ENCODE results near the gene PCDH8. TPM values are rescaled to one million over a fixed set of nuclear protein-coding genes. Genes with fewer than 3 reads are reported as not detected.

Gene PCDH8
- total and polyA plus RNA-seq, 2 experiments from 2014 or later, result 0.36 to 1.7 TPM

DNA sequence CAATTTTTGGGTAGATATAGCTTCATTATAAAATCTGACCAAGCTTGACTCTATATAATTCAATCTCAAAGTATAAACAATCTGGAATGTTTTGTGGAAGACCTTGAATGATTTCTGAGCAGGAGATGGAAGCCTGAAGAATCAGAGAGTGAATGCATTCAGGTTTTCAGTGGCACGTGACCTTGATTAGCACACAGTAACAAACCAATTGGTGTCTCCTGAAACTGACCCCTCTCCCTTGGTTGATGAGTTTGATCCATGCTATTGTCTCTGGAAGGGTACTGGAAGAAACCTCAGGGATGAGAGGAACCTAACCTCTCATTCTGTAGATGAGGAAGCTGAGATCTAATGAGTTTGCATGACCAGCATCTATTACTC, 39.6 kb downstream of the PCDH8 start:
- Histone ChIP-seq H2AFZ (no peak overlapping the region), H3K36me3 (ENCODE audit: insufficient read depth) (no peaks in the 10 kb centered on the region), H3K4me1 (ENCODE audit: insufficient read depth) (no peaks in the 10 kb centered on the region), H3K4me2 (no peak overlapping the region), H3K27ac (ENCODE audit: low read depth) (no peak overlapping the region), H3K79me2 (replicated peaks; ENCODE audit: insufficient read depth) (no peaks in the 10 kb centered on the region), H3F3A (replicated peaks; ENCODE audit: low read depth) (no peaks in the 10 kb centered on the region), H3K4me3 (no peak overlapping the region), H4K20me1 (replicated peaks; ENCODE audit: insufficient read depth) (no peaks in the 10 kb centered on the region), H3K27me3 (ENCODE audit: insufficient read depth) (no peaks in the 10 kb centered on the region), H3K9me2 (ENCODE audit: insufficient read depth) (0 out of 2 replicates have a peak, but pooled peaks cover 4% of the 10 kb centered on the region)
- Mint-ChIP-seq H3K4me1 (peaks cover 13% of the 10 kb centered on the region), H3K9me3 (peaks cover under 1% of the 10 kb centered on the region; the same call in 1 of the 3 replicates), H3K27ac (no peak overlapping the region), H3K36me3 (ENCODE audit: low read depth) (peaks cover 1% of the 10 kb centered on the region; the same call in 1 of the 3 replicates), H3K27me3 (ENCODE audit: insufficient read depth, low read depth, poor library complexity) (peaks cover 4% of the 10 kb centered on the region), H3K4me3 (no peak overlapping the region)
- DNase-seq (ENCODE audit: low spot score), result no peak
- TF ChIP-seq POLR2AphosphoS5 (IDR thresholded peaks at IDR 0.05; ENCODE audit: low read depth), result no peak
- no peak for TF ChIP-seq ZNF331 (CRISPR knock-in tag; IDR thresholded peaks at IDR 0.05; ENCODE audit: low read depth)
- no peak for TF ChIP-seq NANOG (IDR thresholded peaks at IDR 0.05; ENCODE audit: borderline replicate concordance)
- no peak for TF ChIP-seq EZH2 (IDR thresholded peaks at IDR 0.05; ENCODE audit: low read depth, unreplicated experiment)
- TF ChIP-seq, protein P1, sequence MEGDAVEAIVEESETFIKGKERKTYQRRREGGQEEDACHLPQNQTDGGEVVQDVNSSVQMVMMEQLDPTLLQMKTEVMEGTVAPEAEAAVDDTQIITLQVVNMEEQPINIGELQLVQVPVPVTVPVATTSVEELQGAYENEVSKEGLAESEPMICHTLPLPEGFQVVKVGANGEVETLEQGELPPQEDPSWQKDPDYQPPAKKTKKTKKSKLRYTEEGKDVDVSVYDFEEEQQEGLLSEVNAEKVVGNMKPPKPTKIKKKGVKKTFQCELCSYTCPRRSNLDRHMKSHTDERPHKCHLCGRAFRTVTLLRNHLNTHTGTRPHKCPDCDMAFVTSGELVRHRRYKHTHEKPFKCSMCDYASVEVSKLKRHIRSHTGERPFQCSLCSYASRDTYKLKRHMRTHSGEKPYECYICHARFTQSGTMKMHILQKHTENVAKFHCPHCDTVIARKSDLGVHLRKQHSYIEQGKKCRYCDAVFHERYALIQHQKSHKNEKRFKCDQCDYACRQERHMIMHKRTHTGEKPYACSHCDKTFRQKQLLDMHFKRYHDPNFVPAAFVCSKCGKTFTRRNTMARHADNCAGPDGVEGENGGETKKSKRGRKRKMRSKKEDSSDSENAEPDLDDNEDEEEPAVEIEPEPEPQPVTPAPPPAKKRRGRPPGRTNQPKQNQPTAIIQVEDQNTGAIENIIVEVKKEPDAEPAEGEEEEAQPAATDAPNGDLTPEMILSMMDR (conservative IDR thresholded peaks at IDR 0.05; ENCODE audit: low read depth in 2 of 2), result no peak
- TF ChIP-seq REST (IDR thresholded peaks at IDR 0.05; ENCODE audit: unreplicated experiment), result no peak
- no peak for TF ChIP-seq JUNB (IDR thresholded peaks at IDR 0.05; ENCODE audit: unreplicated experiment)
- TF ChIP-seq ETS1 (IDR thresholded peaks at IDR 0.05), result no peak
- TF ChIP-seq STAT1 (IDR thresholded peaks at IDR 0.05; ENCODE audit: unreplicated experiment), result no peak
- no peak for TF ChIP-seq CREB1 (CRISPR knock-in tag; IDR thresholded peaks at IDR 0.05; ENCODE audit: low read depth)
- no peak for TF ChIP-seq ZNF462 (CRISPR knock-in tag; IDR thresholded peaks at IDR 0.05)
- no peak for TF ChIP-seq ZNF114 (CRISPR knock-in tag; IDR thresholded peaks at IDR 0.05)
- no peak for TF ChIP-seq EZH2phosphoT487 (IDR thresholded peaks at IDR 0.05; ENCODE audit: unreplicated experiment)
- ATAC-seq, result peak; percentile 29
